HG03521 (cell line): ENCODE data around the gene IQCF2.
"Not testable (repeated sequence)": the region's sequence is repeated elsewhere in the genome, so short reads cannot be mapped to it uniquely, and the experiment has no call there.

Experiments used
- ATAC-seq: cut with Tn5 transposase; IDR thresholded peaks from one replicate; pipeline ENCODE4 v1.9.1; 2021; ENCODE audit warnings: mild to moderate bottlenecking, moderate library complexity; ENCODE audit not compliant: unreplicated experiment

The IQCF2 gene

DNA sequence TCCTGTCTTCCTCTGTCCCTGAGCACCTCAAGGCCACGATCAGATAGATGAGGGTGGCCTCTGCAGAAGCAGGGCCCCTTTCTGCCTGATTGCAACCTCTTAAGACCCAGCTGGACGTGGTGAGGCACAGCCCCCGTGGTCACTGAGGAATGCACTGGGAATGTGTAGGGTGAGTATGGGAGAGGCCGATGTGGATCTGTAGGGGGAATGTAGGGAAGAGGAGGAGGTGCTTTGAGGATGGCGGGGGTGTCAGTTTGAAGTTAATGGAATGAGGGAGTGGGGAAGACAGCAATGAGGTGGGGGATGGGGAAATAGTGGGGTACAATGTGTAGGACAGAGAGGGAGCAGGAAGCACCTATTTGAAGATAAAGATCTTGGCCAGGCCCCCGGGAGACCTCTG lies 14.8 kb downstream of the IQCF2 start:
- no peak for ATAC-seq

- ATAC-seq: no peak
Measured at GRCh38 chr3:51879937-51880336, 18.5 kb downstream of the IQCF2 start.

GRCh38 chr3:51886447-51886846 lies 25.0 kb downstream of the IQCF2 start:
- no peak for ATAC-seq

DNA sequence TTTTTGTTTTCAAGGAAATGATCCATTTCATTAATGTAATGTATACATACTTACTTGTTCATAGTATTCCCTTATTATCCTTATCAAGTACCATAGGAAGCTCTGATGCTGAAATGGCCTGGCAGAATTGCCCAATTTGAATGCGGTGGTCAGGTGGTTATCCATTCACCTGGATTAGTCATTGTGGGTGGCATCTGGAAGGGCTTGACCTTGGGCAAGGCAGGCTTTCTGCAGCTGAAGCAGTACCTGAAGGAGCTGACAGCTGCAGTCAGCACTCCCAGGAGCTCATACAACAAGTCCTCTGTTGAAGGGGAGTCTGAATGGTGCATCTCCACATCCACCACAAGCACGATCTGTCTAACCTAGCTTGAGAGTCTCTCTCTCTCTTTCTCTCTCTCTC lies 26.2 kb downstream of the IQCF2 start:
- ATAC-seq: no peak

DNA sequence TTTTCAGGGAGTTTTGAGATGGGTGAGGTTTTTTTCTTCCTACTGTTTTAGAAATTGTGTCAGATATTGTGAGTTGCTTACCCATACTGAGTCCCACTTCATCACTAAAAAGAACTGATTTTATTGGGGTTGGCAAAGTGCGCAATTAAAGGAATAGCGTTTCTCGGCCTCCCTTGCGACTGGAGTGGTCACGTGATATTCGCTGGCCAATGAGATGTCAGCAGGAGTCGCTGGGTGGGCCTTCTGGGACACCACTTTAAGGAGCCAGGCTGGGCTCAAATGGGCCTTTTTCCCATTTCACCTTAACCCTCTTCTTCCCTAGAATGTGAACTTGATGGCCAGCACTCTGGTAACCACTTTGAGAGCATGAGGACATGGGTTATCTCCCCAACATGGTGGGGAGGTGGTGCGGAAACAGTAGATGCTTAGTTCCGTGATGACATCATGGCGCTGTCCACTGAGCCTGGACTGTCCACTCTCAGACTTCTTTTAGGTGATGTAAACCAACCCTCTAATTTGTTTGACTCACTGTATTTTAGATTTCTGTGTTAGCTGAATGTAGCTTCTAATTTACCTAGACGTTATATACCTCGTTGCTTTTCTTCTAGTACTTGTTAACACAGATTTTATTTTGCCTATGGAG lies 27.2 kb downstream of the IQCF2 start:
- ATAC-seq: no peak

GRCh38 chr3:51891242-51892039 lies 30.0 kb downstream of the IQCF2 start:
- no peak for ATAC-seq

GRCh38 chr3:51894391-51894790 lies 33.0 kb downstream of the IQCF2 start:
- no peak for ATAC-seq

DNA sequence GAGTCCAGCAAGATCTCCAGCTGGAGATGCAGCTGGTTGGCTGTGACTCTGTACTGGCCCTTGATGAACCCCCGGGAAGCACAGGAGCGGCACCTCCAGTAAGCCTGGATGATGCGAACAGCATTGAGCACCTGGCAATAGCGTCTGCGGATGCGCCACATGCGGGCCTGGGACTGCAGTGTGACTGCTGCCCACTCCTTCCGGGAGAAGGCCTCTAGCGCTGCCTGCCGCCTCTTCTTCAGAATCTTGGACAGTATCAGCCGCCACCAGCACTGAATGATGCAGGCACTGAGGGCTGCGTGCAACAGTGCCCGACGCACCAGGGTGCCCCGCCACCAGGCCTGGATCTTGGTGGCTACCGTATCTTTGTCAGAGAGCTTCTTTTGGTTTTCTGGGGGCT lies 33.5 kb downstream of the IQCF2 start:
- no peak for ATAC-seq

GRCh38 chr3:51896607-51897305 lies 35.3 kb downstream of the IQCF2 start:
- ATAC-seq: no peak

- no peak for ATAC-seq
Measured at GRCh38 chr3:51897391-51897790, 36.0 kb downstream of the IQCF2 start.

DNA sequence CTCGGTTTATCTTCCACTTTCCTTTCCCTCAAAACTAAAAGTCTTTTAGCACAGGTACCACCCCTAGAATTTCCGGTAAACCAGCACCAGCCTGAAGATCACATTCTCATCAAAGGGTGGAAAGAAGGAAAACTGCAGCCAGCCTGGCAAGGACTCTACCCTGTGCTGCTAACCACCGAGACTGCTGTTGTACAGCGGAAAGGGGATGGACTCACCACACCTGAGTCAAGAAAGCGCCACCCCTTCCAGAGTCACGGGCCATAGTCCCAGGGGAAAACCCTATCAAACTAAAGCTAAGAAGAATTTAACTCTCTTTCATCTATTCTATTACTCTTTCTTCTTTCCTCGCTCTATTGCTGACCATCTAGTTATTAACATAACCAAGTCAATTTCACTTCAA lies 38.6 kb downstream of the IQCF2 start:
- not testable (repeated sequence) for ATAC-seq

DNA sequence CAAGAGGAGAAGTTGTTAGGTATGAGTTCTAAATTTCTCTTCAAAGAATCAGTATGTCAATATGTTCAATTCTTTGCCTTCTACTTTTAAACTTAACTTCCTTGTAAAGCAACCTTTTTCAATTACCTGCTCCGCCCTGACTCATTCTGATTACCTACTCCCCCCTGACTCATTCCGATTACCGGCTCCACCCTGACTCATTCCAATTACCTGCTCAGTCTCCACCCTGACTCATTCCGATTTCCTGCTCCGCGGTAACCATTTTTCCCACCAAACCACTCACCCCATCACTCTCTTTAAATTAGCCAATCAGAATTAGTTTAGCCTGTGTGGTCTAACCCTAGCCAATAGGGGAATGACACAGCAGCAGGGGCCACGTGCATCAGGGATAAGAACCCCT lies 40.9 kb downstream of the IQCF2 start:
- not testable (repeated sequence) for ATAC-seq

DNA sequence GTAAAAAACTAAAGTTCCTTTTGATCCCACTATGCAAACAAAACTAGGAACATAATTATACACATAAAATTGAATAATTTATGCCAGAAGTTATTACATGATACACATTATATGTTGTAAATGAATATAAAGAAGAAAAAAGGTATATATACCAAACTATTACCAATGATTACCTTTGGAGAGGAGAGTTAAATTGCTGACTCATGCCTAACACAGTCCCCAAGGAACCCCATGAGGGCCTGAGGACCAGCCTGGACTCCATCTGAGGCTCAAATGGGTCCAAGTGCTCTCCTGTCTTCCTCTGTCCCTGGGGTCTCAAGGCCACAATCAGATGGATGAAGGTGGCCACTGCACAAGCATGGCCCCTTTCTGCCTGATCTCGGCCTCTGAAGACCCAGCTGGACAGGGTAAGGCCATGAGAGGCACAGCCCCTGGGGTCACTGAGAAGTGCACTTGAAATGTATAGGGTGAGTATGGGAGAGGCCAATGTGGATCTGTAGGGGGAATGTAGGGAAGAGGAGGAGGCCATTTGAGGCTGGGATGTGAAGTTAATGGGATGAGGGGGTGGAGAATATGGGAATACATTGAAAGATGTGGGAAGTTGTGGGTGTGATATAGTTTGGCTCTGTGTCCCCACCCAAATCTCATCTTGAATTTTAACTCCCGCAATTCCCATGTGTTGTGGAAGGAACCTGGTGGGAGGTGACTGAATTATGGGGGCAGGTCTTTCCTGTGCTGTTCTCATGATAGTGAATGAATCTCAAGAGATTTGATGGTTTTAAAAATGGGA lies 42.8 kb downstream of the IQCF2 start:
- ATAC-seq: no peak

DNA sequence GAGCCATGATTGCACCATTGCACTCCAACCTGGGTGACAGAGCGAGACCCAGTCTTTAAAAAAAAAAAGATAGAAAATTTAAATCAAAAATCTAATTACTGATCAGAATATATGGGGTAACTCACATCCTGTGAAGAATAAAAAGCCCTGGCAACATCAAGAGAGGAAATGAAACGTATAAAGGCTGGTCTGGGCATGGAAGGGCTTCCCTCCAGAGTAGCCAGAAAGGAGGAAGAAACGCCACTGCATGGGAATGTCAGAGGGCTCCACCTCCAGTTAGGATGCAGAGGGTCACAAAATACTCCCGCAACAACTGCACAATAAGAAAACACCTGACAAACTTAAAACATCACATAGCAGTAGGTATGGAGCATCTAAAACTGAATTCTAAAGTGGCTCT lies 46.6 kb downstream of the IQCF2 start:
- no peak for ATAC-seq
